Muscle layer of duodenum (tissue), 2 donors: ENCODE results near the gene PPFIA1.
A peak's percentile ranks its signal among the peaks of the same experiment; 100 is the strongest.
"Not testable (repeated sequence)": the region's sequence is repeated elsewhere in the genome, so short reads cannot be mapped to it uniquely, and the experiment has no call there.

Experiments used
- H3K27ac ChIP-seq: one replicate; pipeline ENCODE4 v1.7.0; 2013; ENCODE audit warnings: mild to moderate bottlenecking, low read length
- H3K27me3 ChIP-seq: one replicate; pipeline ENCODE4 v1.7.0; 2013; ENCODE audit warnings: low read depth, mild to moderate bottlenecking, control low read depth, low read length
- H3K36me3 ChIP-seq, 2 donors: one replicate each; pipeline ENCODE4 v1.7.0; 2013; ENCODE audit warnings: low read length in 2 of 2, control low read depth in 1 of 2, mild to moderate bottlenecking in 1 of 2; ENCODE audit not compliant: insufficient read depth in 2 of 2, control insufficient read depth in 1 of 2
- H3K4me1 ChIP-seq, 2 donors: one replicate each; pipeline ENCODE4 v1.7.0; 2013; ENCODE audit warnings: low read length in 2 of 2, mild to moderate bottlenecking in 2 of 2, control low read depth in 1 of 2, moderate library complexity in 1 of 2; ENCODE audit not compliant: insufficient read depth in 2 of 2, control insufficient read depth in 1 of 2
- H3K4me3 ChIP-seq, 2 donors: one replicate each; pipeline ENCODE4 v1.7.0; 2013; ENCODE audit warnings: low read length in 2 of 2, low read depth in 1 of 2, mild to moderate bottlenecking in 1 of 2
- H3K9me3 ChIP-seq, 2 donors: one replicate each; pipeline ENCODE4 v1.7.0; 2013; ENCODE audit warnings: low read length in 2 of 2, control low read depth in 1 of 2, mild to moderate bottlenecking in 1 of 2; ENCODE audit not compliant: control insufficient read depth in 1 of 2
- donor health status: healthy.

Gene PPFIA1

DNA sequence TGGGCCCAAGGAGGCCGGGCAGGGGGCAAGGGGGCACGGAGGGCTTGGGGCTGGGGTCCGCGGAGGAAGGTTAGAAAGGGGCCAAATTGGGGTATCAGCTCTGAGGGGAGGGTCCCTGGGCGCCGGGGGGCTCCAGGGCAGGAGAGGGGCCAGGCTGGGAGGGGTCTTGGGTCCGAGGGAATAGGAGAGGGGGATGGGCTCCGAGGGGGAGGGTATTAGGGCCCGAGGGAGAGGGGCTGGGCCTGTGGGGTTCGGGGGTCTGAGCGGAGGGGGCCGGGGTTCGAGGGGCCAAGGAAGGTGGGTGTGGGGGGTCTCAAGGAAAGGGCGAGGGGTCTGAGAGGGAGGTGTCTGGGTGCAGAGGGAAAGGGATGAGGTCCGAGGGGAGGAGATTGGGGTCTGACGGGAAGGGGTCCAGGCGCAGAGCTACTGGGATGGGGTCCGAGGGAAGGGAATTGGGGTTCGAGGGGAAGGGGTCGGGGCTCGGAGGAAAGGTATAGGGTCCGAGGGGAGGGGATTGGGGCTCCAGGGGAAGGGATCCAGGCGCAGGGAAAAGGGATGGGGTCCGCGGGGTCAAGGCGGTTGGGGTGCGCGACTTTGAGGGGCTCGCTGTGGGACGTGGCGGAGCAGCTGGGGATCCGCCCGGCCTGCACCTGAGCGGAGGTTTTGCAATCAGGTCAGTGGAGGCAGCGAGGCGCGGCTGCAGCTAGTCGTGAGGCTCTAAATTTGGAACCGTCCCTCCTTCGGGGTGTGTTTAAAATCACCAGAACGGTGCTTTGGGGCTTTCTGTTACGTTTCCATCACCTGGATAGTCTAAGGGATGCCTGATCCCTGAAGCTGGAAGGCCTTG is 128.6 kb downstream of the PPFIA1 start:
- no peaks in the 10 kb centered on the region for H3K27me3 ChIP-seq
- peak overlapping the region; percentile 92 for H3K27ac ChIP-seq
- peak overlapping the region; percentile 76 for H3K4me3 ChIP-seq
- H3K4me1 ChIP-seq: peaks cover 3 to 24% of the 10 kb centered on the region in 2 donors
- no peaks in the 10 kb centered on the region for H3K36me3 ChIP-seq
- H3K9me3 ChIP-seq: no peaks in the 10 kb centered on the region

DNA sequence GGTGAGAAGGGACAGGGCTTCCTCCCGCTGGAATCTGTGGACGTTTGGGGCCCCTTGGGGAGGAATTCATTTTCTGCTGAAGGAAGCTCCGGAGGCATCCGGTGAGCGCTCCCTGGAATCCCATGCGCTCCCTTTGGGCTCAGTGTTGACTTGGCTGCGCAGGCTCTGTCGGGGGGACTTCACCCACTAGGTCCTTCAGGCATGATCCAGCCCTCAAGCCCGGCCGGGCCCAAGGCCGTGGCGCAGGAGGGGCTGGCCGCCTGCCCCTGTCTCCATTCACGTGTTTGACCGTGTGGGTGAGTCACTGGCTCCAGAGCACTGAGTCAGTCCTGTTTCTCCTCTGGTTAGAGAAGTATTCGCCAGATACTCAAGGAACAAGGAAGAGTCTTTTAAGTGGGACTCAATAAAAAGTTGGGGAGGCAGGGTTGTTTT is 129.2 kb downstream of the PPFIA1 start:
- no peaks in the 10 kb centered on the region for H3K9me3 ChIP-seq
- H3K4me3 ChIP-seq: peak overlapping the region; percentile 76
- peak overlapping the region; percentile 92 for H3K27ac ChIP-seq
- H3K36me3 ChIP-seq: no peaks in the 10 kb centered on the region
- no peaks in the 10 kb centered on the region for H3K27me3 ChIP-seq
- peaks cover 3 to 24% of the 10 kb centered on the region in 2 donors for H3K4me1 ChIP-seq

DNA sequence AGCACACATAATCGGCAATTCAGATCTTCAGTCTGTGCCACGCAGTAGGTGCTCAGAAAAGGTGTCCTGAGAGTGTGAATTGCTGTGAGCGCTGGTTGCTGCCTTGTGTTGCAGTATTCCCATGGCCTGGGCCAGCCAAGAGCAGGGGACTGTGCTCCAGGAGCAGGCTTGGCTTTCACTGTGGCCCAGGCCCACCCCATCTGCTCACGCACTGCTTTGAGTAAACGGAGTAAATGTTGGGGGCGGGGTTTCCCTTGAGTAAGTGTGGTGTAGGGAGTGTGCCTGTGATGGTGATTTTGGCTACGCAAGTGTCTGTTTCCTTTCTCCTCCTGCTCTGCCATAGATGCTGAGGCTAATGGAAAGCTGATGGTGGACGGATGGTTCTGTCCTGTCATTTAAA is 130.2 kb downstream of the PPFIA1 start:
- H3K27me3 ChIP-seq: no peaks in the 10 kb centered on the region
- peak overlapping the region; percentile 76 for H3K4me3 ChIP-seq
- H3K27ac ChIP-seq: peak overlapping the region; percentile 92
- H3K36me3 ChIP-seq: peaks cover 0 to 3% of the 10 kb centered on the region in 2 donors
- H3K4me1 ChIP-seq: peaks cover 3 to 24% of the 10 kb centered on the region in 2 donors
- H3K9me3 ChIP-seq: no peaks in the 10 kb centered on the region

DNA sequence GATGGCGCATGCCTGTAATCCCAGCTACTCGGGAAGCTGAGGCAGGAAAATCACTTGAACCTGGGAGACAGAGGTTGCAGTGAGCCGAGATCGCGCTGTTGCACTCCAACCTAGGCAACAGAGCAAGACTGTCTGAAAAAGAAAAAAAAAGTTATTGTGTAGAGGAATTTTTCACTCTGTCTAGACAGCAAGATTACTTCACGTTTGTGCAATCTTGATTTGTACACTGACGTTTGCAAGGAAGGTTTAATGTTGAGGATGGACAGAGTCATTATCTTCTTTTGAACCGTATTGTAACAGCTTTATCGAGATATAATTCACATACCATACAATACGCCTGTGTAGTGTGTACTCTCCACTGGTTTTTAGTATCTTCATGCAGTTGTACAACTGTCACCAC is 131.5 kb downstream of the PPFIA1 start:
- H3K4me1 ChIP-seq: peaks cover 3 to 24% of the 10 kb centered on the region in 2 donors
- H3K36me3 ChIP-seq: peaks cover 4 to 13% of the 10 kb centered on the region in 2 donors
- H3K9me3 ChIP-seq: no peaks in the 10 kb centered on the region
- H3K27me3 ChIP-seq: no peaks in the 10 kb centered on the region
- no peak overlapping the region for H3K27ac ChIP-seq
- H3K4me3 ChIP-seq: no peak overlapping the region

DNA sequence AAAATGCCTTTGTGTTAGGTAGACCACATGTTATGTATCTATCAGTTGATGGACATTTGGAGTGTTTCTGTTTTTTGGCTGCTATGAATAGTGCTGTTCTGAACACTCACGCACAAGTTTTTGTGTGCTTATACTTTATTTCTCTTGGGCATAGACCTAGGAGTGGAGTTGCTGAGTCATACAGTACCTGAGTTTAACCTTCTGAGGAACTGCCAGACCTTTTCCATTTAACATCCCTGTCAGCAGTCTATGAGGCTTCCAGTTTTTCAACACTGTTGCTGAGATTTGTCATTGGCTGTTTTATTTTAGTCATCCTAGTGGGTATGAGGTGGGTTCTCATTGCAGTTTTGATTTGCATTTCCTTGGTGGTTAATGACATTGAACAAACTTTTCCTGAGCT is 132.2 kb downstream of the PPFIA1 start:
- H3K27ac ChIP-seq: no peak overlapping the region
- H3K27me3 ChIP-seq: no peaks in the 10 kb centered on the region
- H3K4me1 ChIP-seq: peaks cover 3 to 19% of the 10 kb centered on the region in 2 donors
- no peak overlapping the region for H3K4me3 ChIP-seq
- H3K36me3 ChIP-seq: peaks cover 9 to 20% of the 10 kb centered on the region in 2 donors
- no peaks in the 10 kb centered on the region for H3K9me3 ChIP-seq

DNA sequence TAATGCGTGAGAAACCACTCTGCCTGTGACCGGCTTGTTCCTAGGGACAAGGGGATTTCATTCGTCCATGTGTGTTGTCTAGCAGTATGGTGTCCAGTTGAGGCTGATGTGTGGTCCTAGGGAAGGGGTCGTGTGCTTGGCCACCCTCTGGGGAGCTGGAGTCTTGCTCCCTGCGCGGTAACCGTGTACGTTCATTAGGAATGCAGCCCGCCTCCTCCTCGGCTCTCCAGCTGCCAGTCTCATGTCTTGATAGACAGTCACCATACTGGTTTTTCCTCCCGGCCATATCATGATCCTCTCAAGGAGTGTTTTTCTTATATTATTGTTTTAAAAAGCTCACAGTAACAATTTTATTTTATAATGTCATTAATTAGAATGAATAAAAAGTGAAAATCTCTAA is 133.8 kb downstream of the PPFIA1 start:
- no peaks in the 10 kb centered on the region for H3K9me3 ChIP-seq
- no peak overlapping the region for H3K27ac ChIP-seq
- H3K27me3 ChIP-seq: no peaks in the 10 kb centered on the region
- no peak overlapping the region for H3K4me3 ChIP-seq
- peaks cover 22 to 34% of the 10 kb centered on the region in 2 donors for H3K36me3 ChIP-seq
- peaks cover 3 to 16% of the 10 kb centered on the region in 2 donors for H3K4me1 ChIP-seq

DNA sequence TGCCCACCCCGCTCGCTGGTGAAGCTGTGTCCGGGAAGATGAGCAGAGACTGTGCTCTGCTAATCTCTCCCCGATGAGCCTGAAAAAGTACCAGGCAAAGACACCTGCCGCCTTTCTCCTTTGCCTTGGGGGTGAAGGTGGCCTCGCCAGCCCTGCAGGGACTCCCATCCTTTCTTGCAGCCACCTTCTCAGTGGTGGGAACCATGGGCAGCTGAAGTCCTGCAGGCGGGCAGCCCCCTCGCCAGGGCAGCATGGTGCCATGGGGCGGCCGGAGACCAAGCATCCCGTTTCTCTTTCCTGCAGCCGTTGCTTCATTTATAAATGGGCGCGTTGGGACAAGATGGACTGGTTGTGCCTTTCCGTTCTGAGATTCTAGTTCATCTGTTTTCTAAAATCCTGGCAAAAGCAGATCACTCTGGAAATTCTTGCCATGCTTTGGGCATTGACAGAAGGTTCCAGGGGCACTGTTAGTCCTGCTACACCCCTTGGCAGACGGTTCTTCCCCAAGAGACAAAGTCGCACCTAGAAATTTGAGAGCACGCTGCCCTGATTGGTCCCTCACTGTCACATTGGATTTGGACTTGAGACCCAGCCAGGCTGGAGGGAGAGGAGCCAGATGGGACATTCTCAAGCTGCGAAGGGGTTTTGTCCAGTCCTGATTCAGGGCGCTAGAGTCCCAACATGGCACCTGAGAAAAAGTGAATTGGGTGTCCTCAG is 135.3 kb downstream of the PPFIA1 start:
- no peak overlapping the region for H3K27ac ChIP-seq
- H3K4me3 ChIP-seq: no peak overlapping the region
- no peaks in the 10 kb centered on the region for H3K9me3 ChIP-seq
- H3K36me3 ChIP-seq: peaks cover 38 to 50% of the 10 kb centered on the region in 2 donors
- peaks cover 0 to 4% of the 10 kb centered on the region in 2 donors for H3K4me1 ChIP-seq
- H3K27me3 ChIP-seq: no peaks in the 10 kb centered on the region

DNA sequence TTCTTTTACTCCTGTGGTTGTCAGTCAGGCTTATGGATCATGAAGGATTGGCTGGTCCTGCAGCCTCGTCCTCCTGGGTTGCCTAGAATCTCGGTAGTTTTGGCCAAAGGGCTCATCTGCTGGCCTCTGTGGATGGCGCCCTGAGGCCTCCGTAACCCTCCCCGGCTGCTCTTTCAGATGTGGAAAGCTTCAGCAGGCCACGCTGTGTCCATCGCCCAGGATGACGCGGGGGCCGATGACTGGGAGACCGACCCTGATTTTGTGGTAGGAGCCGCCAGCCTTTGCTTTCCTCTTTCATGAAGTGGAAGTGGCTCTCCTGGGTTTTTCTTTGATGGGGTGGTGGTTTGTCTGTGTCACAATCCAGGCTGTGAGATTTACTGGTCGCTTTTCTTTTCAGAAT is 136.6 kb downstream of the PPFIA1 start:
- H3K9me3 ChIP-seq: no peaks in the 10 kb centered on the region
- no peaks in the 10 kb centered on the region for H3K27me3 ChIP-seq
- H3K27ac ChIP-seq: no peak overlapping the region
- H3K4me1 ChIP-seq: no peaks in the 10 kb centered on the region
- no peak overlapping the region for H3K4me3 ChIP-seq
- peaks cover 50 to 63% of the 10 kb centered on the region in 2 donors for H3K36me3 ChIP-seq

DNA sequence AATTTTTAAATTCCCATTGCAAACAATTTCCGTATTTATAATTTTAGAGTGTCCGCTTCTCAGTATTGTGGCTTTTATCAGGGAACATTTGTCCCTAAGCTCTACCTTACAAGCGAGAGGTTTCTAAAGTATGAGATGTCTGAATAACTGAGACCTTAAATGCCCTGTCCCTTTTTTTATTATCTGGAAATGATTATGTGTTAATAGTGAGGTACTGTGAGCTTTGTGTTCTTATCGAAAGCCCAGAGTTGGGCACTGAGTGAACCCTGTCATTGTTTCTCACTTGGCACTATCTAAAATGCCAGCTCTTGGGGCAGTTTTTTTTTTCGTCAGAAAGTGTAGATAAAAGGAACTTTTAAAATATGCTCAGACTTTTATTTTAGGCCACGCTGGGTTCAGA is 137.3 kb downstream of the PPFIA1 start:
- no peaks in the 10 kb centered on the region for H3K4me1 ChIP-seq
- H3K27ac ChIP-seq: no peak overlapping the region
- H3K27me3 ChIP-seq: no peaks in the 10 kb centered on the region
- no peak overlapping the region for H3K4me3 ChIP-seq
- H3K9me3 ChIP-seq: no peaks in the 10 kb centered on the region
- peaks cover 57 to 70% of the 10 kb centered on the region in 2 donors for H3K36me3 ChIP-seq

DNA sequence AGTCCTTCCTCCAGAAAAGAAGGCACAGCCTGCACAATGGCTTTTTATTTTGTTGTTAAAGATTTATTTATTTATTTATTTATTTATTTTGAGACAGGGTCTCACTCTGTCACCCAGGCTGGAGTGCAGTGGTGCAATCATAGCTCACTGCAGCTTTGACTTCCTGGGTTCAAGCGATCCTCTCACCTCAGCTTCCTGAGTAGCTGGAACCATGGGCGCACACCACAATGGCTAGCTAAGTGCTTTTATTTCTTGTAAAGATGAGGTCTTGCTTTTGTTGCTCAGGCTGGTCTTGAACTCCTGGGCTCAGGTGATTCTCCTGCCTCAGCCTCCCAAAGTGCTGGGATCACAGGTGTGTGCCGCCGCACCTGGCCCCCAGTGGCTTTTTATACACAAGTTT is 137.8 kb downstream of the PPFIA1 start:
- not testable (repeated sequence) for H3K4me1 ChIP-seq

DNA sequence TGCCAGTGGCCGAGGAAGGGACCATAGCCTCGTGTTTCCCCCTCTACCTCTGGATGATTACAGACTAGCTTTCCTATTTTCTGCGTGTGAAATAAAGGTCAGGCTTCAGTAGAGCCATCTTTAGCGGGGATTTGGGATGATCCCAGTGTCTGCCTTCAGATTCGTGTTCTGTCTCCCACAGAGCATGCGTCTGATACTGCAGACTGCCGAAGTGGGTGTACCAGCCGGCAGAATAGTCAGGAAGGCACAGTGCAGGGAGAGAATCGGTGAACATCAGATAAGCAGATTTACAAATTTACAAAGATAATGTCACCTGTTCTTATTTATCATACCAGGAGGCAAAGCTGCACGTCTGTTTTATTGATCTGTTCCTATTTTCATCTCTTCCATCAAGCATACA is 138.9 kb downstream of the PPFIA1 start:
- Histone ChIP-seq H3K27me3 (no peaks in the 10 kb centered on the region), H3K4me1 (no peaks in the 10 kb centered on the region), H3K27ac (no peak overlapping the region), H3K36me3 (peaks cover 64 to 85% of the 10 kb centered on the region in 2 donors), H3K4me3 (no peak overlapping the region), H3K9me3 (no peaks in the 10 kb centered on the region)

More for the DNA sequence above, 137.8 kb downstream of the PPFIA1 start:
- H3K36me3 ChIP-seq: peaks cover 62 to 75% of the 10 kb centered on the region in 2 donors
- H3K4me3 ChIP-seq, H3K27ac ChIP-seq, H3K9me3 ChIP-seq, H3K27me3 ChIP-seq: not testable (repeated sequence)
